Colon (tissue), 2 donors: ENCODE measurements around the gene MPHOSPH9.

Experiments
- FAIRE-seq: peaks from 2 replicates; lab custom pipeline; 2012; peaks lifted over from hg19 to GRCh38; lab: Jason Lieb, UNC
- donor health status: control.
- donor health status: control.

The MPHOSPH9 gene

GRCh38 chr12:123149501-123150274 lies 83.3 kb downstream of the MPHOSPH9 start:
- FAIRE-seq = no peak

GRCh38 chr12:123149088-123149487 lies 83.9 kb downstream of the MPHOSPH9 start:
- FAIRE-seq = no peak

- FAIRE-seq = no peak
Measured at GRCh38 chr12:123148655-123149054, 84.3 kb downstream of the MPHOSPH9 start.

- no peak for FAIRE-seq
Measured at GRCh38 chr12:123148223-123148622, 84.7 kb downstream of the MPHOSPH9 start.

GRCh38 chr12:123145211-123145610 lies 87.7 kb downstream of the MPHOSPH9 start:
- no peak for FAIRE-seq

GRCh38 chr12:123143736-123144461 lies 89.0 kb downstream of the MPHOSPH9 start:
- no peak for FAIRE-seq

GRCh38 chr12:123142921-123143735 lies 89.8 kb downstream of the MPHOSPH9 start:
- no peak for FAIRE-seq

GRCh38 chr12:123142518-123142840 lies 90.5 kb downstream of the MPHOSPH9 start:
- no peak for FAIRE-seq

- FAIRE-seq = no peak
Measured at GRCh38 chr12:123141615-123142517, 91.1 kb downstream of the MPHOSPH9 start.

- FAIRE-seq = no peak
Measured at GRCh38 chr12:123140676-123141614, 92.0 kb downstream of the MPHOSPH9 start.

- FAIRE-seq = no peak
Measured at GRCh38 chr12:123139926-123140675, 92.8 kb downstream of the MPHOSPH9 start.

- FAIRE-seq = no peak
Measured at GRCh38 chr12:123135688-123136087, 97.3 kb downstream of the MPHOSPH9 start.

GRCh38 chr12:123134826-123135225 lies 98.1 kb downstream of the MPHOSPH9 start:
- no peak for FAIRE-seq

- no peak for FAIRE-seq
Measured at GRCh38 chr12:123134271-123134671, 98.7 kb downstream of the MPHOSPH9 start.

GRCh38 chr12:123133701-123134100 lies 99.2 kb downstream of the MPHOSPH9 start:
- FAIRE-seq = no peak

GRCh38 chr12:123132951-123133619 lies 99.9 kb downstream of the MPHOSPH9 start:
- no peak for FAIRE-seq

- no peak for FAIRE-seq
Measured at GRCh38 chr12:123131879-123132402, 101.0 kb downstream of the MPHOSPH9 start.

- FAIRE-seq = no peak
Measured at GRCh38 chr12:123131291-123131832, 101.6 kb downstream of the MPHOSPH9 start.

GRCh38 chr12:123129621-123130020 lies 103.3 kb downstream of the MPHOSPH9 start:
- FAIRE-seq = no peak
